Measurements from ENCODE around the gene IRF2BP2. TPM values are rescaled to one million over a fixed set of nuclear protein-coding genes. Genes with fewer than 3 reads are reported as not detected.

The IRF2BP2 gene
- total RNA-seq, 1 experiment from 2014 or later: 122 TPM

DNA sequence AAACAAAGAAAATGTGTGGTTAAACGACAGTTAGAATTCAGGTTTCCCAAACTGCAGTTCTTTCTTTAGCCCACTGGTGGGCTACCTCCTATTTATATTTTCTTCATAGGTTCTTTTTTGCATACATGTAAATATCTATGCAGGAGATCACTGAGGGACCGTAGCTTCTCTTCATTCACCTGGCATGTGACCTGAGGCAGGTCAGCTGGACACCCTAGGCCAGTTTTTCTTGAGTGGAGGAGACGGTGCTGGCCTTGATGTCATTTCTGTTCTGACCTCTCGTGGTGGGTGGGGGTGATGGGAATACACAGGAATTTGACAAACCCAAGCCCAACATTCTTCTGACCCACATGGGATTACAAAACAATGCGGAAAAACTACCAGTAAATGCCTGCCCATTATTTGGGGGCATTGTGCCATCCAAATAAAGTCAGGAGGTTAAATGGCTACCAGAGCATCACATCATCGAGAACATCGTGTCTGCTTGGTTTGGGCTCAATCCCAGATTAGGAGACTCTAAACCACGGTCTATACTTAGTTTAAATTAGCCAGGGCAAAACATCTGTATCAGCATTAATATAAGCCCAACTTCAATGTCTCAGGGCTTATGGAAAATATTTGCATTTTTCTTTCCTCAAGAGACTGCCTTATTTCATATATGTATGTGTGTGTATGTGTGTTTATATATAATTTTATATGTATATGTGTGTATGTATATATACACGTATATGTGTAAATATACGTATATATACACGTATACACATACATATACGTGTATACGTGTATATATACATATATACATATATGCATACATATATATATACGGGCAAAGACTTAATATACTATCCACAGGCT is 7.4 kb upstream of the IRF2BP2 start:
- H3K4me3 ChIP-seq: no peak overlapping the region
- H3K4me2 ChIP-seq: no peak overlapping the region
- no peaks in the 10 kb centered on the region for H3K27me3 ChIP-seq (ENCODE audit: insufficient read depth, low read depth)
- peaks cover 31% of the 10 kb centered on the region for H3F3A ChIP-seq (ENCODE audit: insufficient read depth, low read depth)
- no peaks in the 10 kb centered on the region for H4K20me1 ChIP-seq (ENCODE audit: insufficient read depth)
- H3K36me3 ChIP-seq (ENCODE audit: low read depth): no peaks in the 10 kb centered on the region
- H3K79me2 ChIP-seq (ENCODE audit: low read depth): no peaks in the 10 kb centered on the region
- H3K27ac ChIP-seq: no peak overlapping the region
- no peak for DNase-seq
- ChIA-PET POLR2A (ENCODE audit: unreplicated experiment) (no interaction called here), CTCF (no interaction called here)
- H3K9me2 ChIP-seq (ENCODE audit: insufficient read depth): no peaks in the 10 kb centered on the region
- peaks cover 27% of the 10 kb centered on the region for H3K4me1 ChIP-seq (replicated peaks; ENCODE audit: insufficient read depth)
- TF ChIP-seq EZH2 (IDR thresholded peaks at IDR 0.05; ENCODE audit: low read depth): no peak
- TF ChIP-seq, protein P1, sequence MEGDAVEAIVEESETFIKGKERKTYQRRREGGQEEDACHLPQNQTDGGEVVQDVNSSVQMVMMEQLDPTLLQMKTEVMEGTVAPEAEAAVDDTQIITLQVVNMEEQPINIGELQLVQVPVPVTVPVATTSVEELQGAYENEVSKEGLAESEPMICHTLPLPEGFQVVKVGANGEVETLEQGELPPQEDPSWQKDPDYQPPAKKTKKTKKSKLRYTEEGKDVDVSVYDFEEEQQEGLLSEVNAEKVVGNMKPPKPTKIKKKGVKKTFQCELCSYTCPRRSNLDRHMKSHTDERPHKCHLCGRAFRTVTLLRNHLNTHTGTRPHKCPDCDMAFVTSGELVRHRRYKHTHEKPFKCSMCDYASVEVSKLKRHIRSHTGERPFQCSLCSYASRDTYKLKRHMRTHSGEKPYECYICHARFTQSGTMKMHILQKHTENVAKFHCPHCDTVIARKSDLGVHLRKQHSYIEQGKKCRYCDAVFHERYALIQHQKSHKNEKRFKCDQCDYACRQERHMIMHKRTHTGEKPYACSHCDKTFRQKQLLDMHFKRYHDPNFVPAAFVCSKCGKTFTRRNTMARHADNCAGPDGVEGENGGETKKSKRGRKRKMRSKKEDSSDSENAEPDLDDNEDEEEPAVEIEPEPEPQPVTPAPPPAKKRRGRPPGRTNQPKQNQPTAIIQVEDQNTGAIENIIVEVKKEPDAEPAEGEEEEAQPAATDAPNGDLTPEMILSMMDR (conservative IDR thresholded peaks at IDR 0.05): no peak
- BruUV-seq (replicated peaks): no TSS peak
- no peaks in the 10 kb centered on the region for H3K9me3 ChIP-seq (ENCODE audit: insufficient read depth, low read depth)
- intact Hi-C loops (cut with micrococcal nuclease; ENCODE audit: unreplicated experiment): no loop called here
- no peak overlapping the region for H2AFZ ChIP-seq

GRCh38 chr1:234616644-234617043 is 6.7 kb upstream of the IRF2BP2 start:
- no peaks in the 10 kb centered on the region for H3K36me3 ChIP-seq (ENCODE audit: low read depth)
- H2AFZ ChIP-seq: no peak overlapping the region
- TF ChIP-seq, protein P1 (conservative IDR thresholded peaks at IDR 0.05): no peak
- no peak overlapping the region for H3K27ac ChIP-seq
- H3K4me2 ChIP-seq: no peak overlapping the region
- H3K9me3 ChIP-seq (ENCODE audit: insufficient read depth, low read depth): no peaks in the 10 kb centered on the region
- no peaks in the 10 kb centered on the region for H3K27me3 ChIP-seq (ENCODE audit: insufficient read depth, low read depth)
- CTCF ChIA-PET: no interaction called here
- H4K20me1 ChIP-seq (ENCODE audit: insufficient read depth): no peaks in the 10 kb centered on the region
- intact Hi-C loops (cut with micrococcal nuclease; ENCODE audit: unreplicated experiment): no loop called here
- H3K4me3 ChIP-seq: no peak overlapping the region
- H3F3A ChIP-seq (ENCODE audit: insufficient read depth, low read depth): peaks cover 38% of the 10 kb centered on the region
- peaks cover 34% of the 10 kb centered on the region for H3K4me1 ChIP-seq (replicated peaks; ENCODE audit: insufficient read depth)
- BruUV-seq (replicated peaks): no TSS peak
- 0 out of 2 replicates have a peak, but pooled peaks cover 6% of the 10 kb centered on the region for H3K79me2 ChIP-seq (ENCODE audit: low read depth)
- H3K9me2 ChIP-seq (ENCODE audit: insufficient read depth): no peaks in the 10 kb centered on the region
- POLR2A ChIA-PET (ENCODE audit: unreplicated experiment): interaction anchor here (0.6 kb wide), 1 partner anchor 107 kb away, joined by 8 read pairs; no protein-coding TSS in a partner anchor
- DNase-seq: no peak

DNA sequence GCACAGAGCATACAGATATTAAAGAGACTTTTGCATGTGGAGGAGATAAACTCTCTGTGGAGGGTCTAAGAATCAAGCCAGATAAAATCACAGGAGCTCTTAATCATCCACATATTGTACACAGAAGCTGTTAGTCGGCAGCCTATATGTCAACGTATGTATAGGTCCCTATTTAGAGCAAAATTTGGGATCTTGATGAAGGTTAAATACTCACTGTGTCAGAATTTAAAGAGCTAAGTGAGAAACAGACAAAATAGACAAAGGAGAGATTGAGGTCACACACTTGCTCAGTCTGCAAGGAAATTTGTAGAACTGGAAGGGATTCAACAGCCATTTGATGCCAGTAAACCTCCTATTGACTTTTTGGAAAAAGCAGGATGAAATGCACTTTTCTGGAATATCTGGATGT is 4.1 kb upstream of the IRF2BP2 start:
- H3K4me3 ChIP-seq: peak overlapping the region; percentile 47; the same call in 1 of the 2 replicates

More for the DNA sequence above, 4.1 kb upstream of the IRF2BP2 start:
- Histone ChIP-seq H3K27me3 (ENCODE audit: insufficient read depth, low read depth) (no peaks in the 10 kb centered on the region), H3K9me2 (ENCODE audit: insufficient read depth) (no peaks in the 10 kb centered on the region), H4K20me1 (ENCODE audit: insufficient read depth) (no peaks in the 10 kb centered on the region), H3K4me2 (peak overlapping the region; percentile 100), H3K27ac (peak overlapping the region; percentile 100), H3K36me3 (ENCODE audit: low read depth) (no peaks in the 10 kb centered on the region), H2AFZ (no peak overlapping the region), H3F3A (ENCODE audit: insufficient read depth, low read depth) (peaks cover 51% of the 10 kb centered on the region), H3K9me3 (ENCODE audit: insufficient read depth, low read depth) (no peaks in the 10 kb centered on the region), H3K79me2 (ENCODE audit: low read depth) (peaks cover 8% of the 10 kb centered on the region; the same call in 1 of the 2 replicates), H3K4me1 (replicated peaks; ENCODE audit: insufficient read depth) (peaks cover 38% of the 10 kb centered on the region)
- ChIA-PET CTCF (no interaction called here), POLR2A (ENCODE audit: unreplicated experiment) (interaction anchor here (0.6 to 0.9 kb wide), 2 partner anchors 17 to 312 kb away, joined by 3 to 5 read pairs; no protein-coding TSS in a partner anchor)
- no TSS peak for BruUV-seq (replicated peaks)
- TF ChIP-seq, protein P1 (conservative IDR thresholded peaks at IDR 0.05): no peak
- TF ChIP-seq EZH2 (IDR thresholded peaks at IDR 0.05; ENCODE audit: low read depth): no peak
- DNase-seq: no peak
- intact Hi-C loops (cut with micrococcal nuclease; ENCODE audit: unreplicated experiment): no loop called here

Measured in PC-9 (cell line).